DOHH2 (cell line): ENCODE data around the gene STAG1.
"Not testable (repeated sequence)": the region's sequence is repeated elsewhere in the genome, so short reads cannot be mapped to it uniquely, and the experiment has no call there.

ENCODE experiments used
- H3F3A ChIP-seq: fragments of 200-600 bp; sonication (generic), shearing (Covaris generic); 2 replicates; pipeline ENCODE4 v1.6.0; 2016; ENCODE audit warnings: antibody characterized with exemption, mild to moderate bottlenecking; ENCODE audit not compliant: control insufficient read depth, insufficient read depth
- H3K27ac ChIP-seq: fragments of 200-600 bp; sonication (generic); 2 replicates; pipeline ENCODE4 v1.5.1; 2014; ENCODE audit warnings: low read depth, mild to moderate bottlenecking, low read length, moderate library complexity
- H3K27me3 ChIP-seq: fragments of 200-600 bp; sonication (generic); 2 replicates; pipeline ENCODE4 v1.6.1; 2014; ENCODE audit warnings: mild to moderate bottlenecking, low read length, mixed read lengths; ENCODE audit not compliant: control insufficient read depth
- H3K36me3 ChIP-seq: fragments of 200-600 bp; sonication (generic); 2 replicates; pipeline ENCODE4 v1.6.1; 2014; ENCODE audit warnings: mild to moderate bottlenecking, low read length, moderate library complexity, mixed read lengths; ENCODE audit not compliant: control insufficient read depth
- H3K4me1 ChIP-seq: fragments of 200-600 bp; sonication (generic); 2 replicates; pipeline ENCODE4 v1.6.1; 2014; ENCODE audit warnings: mild to moderate bottlenecking, low read length, mixed read lengths; ENCODE audit not compliant: control insufficient read depth
- H3K4me2 ChIP-seq: fragments of 200-600 bp; sonication (generic); 2 replicates; pipeline ENCODE4 v1.6.0; 2014; ENCODE audit warnings: mild to moderate bottlenecking, low read length, moderate library complexity
- H3K4me3 ChIP-seq: fragments of 200-600 bp; sonication (generic); 2 replicates; pipeline ENCODE4 v1.5.1; 2014; ENCODE audit warnings: mild to moderate bottlenecking, low read length, mixed read lengths
- H3K79me2 ChIP-seq: fragments of 200-600 bp; sonication (generic); 2 replicates; pipeline ENCODE4 v1.6.1; 2014; ENCODE audit warnings: mild to moderate bottlenecking, low read length, mixed read lengths; ENCODE audit not compliant: control insufficient read depth
- H3K9me2 ChIP-seq: fragments of 200-600 bp; sonication (generic); replicated peaks from 2 replicates; pipeline ENCODE4 v1.6.1; 2014; ENCODE audit warnings: mild to moderate bottlenecking, low read length, mixed read lengths; ENCODE audit not compliant: control insufficient read depth
- H3K9me3 ChIP-seq: fragments of 200-600 bp; sonication (generic); 2 replicates; pipeline ENCODE4 v1.6.1; 2014; ENCODE audit warnings: antibody characterized with exemption, low read length, mixed read lengths; ENCODE audit not compliant: control insufficient read depth, insufficient read depth
- H4K20me1 ChIP-seq: fragments of 200-600 bp; sonication (generic); 2 replicates; pipeline ENCODE4 v1.6.0; 2014; ENCODE audit warnings: low read depth, mild to moderate bottlenecking, antibody characterized with exemption, low read length, moderate library complexity; ENCODE audit not compliant: control insufficient read depth, insufficient read depth
- EZH2phosphoT487 ChIP-seq: fragments of 200-600 bp; sonication (generic); IDR thresholded peaks from 2 replicates; pipeline ENCODE4 v1.6.1; 2017; ENCODE audit warnings: borderline replicate concordance, mild to moderate bottlenecking, antibody characterized with exemption, low read length, moderate library complexity, mixed read lengths
- TF ChIP-seq, protein P1 (sequence below): fragments of 200-600 bp; sonication (generic); IDR thresholded peaks from one replicate; pipeline ENCODE4 v1.5.1; 2014; ENCODE audit warnings: antibody characterized with exemption, mild to moderate bottlenecking, low read depth, low read length; ENCODE audit not compliant: poor library complexity, severe bottlenecking

STAG1 gene

GRCh38 chr3:136378011-136378410 is 374.2 kb downstream of the STAG1 start:
- TF ChIP-seq, protein P1, sequence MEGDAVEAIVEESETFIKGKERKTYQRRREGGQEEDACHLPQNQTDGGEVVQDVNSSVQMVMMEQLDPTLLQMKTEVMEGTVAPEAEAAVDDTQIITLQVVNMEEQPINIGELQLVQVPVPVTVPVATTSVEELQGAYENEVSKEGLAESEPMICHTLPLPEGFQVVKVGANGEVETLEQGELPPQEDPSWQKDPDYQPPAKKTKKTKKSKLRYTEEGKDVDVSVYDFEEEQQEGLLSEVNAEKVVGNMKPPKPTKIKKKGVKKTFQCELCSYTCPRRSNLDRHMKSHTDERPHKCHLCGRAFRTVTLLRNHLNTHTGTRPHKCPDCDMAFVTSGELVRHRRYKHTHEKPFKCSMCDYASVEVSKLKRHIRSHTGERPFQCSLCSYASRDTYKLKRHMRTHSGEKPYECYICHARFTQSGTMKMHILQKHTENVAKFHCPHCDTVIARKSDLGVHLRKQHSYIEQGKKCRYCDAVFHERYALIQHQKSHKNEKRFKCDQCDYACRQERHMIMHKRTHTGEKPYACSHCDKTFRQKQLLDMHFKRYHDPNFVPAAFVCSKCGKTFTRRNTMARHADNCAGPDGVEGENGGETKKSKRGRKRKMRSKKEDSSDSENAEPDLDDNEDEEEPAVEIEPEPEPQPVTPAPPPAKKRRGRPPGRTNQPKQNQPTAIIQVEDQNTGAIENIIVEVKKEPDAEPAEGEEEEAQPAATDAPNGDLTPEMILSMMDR: no peak
- TF ChIP-seq EZH2phosphoT487: no peak
- no peak overlapping the region for H3K4me2 ChIP-seq
- no peaks in the 10 kb centered on the region for H3F3A ChIP-seq
- no peaks in the 10 kb centered on the region for H3K27me3 ChIP-seq
- H3K4me3 ChIP-seq: no peak overlapping the region
- H3K27ac ChIP-seq: no peak overlapping the region
- no peaks in the 10 kb centered on the region for H3K4me1 ChIP-seq
- no peaks in the 10 kb centered on the region for H3K79me2 ChIP-seq
- peaks cover 13% of the 10 kb centered on the region for H3K36me3 ChIP-seq
- H3K9me2 ChIP-seq: no peaks in the 10 kb centered on the region
- H4K20me1 ChIP-seq: no peaks in the 10 kb centered on the region
- H3K9me3 ChIP-seq: no peaks in the 10 kb centered on the region

DNA sequence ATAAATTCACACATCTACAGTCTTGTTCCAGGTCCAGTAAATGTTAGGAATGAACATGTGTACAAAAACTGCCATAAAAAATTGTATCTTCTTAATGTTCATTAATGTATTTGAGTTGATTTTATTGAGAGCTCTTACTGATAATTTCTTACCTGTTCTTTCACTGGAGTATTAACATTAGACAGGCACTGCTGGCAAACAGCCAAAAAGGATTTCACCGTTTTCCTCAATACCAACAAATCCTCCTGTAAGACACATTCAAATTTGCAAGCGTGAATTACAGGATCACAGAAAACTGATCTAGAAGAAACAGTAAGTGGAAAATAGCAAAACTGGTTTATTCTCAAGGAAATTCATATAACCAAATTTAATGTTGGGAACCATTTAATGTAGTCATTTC is 374.7 kb downstream of the STAG1 start:
- H3K9me3 ChIP-seq: no peaks in the 10 kb centered on the region
- TF ChIP-seq EZH2phosphoT487: no peak
- TF ChIP-seq, protein P1: no peak
- H3F3A ChIP-seq: no peaks in the 10 kb centered on the region
- no peak overlapping the region for H3K27ac ChIP-seq
- no peak overlapping the region for H3K4me2 ChIP-seq
- no peaks in the 10 kb centered on the region for H3K9me2 ChIP-seq
- H3K4me1 ChIP-seq: no peaks in the 10 kb centered on the region
- H3K4me3 ChIP-seq: no peak overlapping the region
- no peaks in the 10 kb centered on the region for H4K20me1 ChIP-seq
- H3K36me3 ChIP-seq: peaks cover 13% of the 10 kb centered on the region
- no peaks in the 10 kb centered on the region for H3K27me3 ChIP-seq
- no peaks in the 10 kb centered on the region for H3K79me2 ChIP-seq

- H4K20me1 ChIP-seq, H3K9me3 ChIP-seq, H3K27ac ChIP-seq, H3F3A ChIP-seq, H3K9me2 ChIP-seq, H3K4me3 ChIP-seq, H3K4me2 ChIP-seq, H3K79me2 ChIP-seq, H3K27me3 ChIP-seq, H3K4me1 ChIP-seq: not testable (repeated sequence)
- peaks cover 13% of the 10 kb centered on the region for H3K36me3 ChIP-seq
Measured at GRCh38 chr3:136375800-136376199, 376.4 kb downstream of the STAG1 start.

- no peaks in the 10 kb centered on the region for H3F3A ChIP-seq
- peaks cover 16% of the 10 kb centered on the region for H3K36me3 ChIP-seq
- H3K27me3 ChIP-seq: no peaks in the 10 kb centered on the region
- H3K9me2 ChIP-seq: no peaks in the 10 kb centered on the region
- no peaks in the 10 kb centered on the region for H3K79me2 ChIP-seq
- no peaks in the 10 kb centered on the region for H4K20me1 ChIP-seq
- peaks cover 11% of the 10 kb centered on the region for H3K4me1 ChIP-seq
- H3K4me2 ChIP-seq: no peak overlapping the region
- H3K27ac ChIP-seq: no peak overlapping the region
- no peak overlapping the region for H3K4me3 ChIP-seq
- no peak for TF ChIP-seq EZH2phosphoT487
- TF ChIP-seq, protein P1: no peak
- H3K9me3 ChIP-seq: no peaks in the 10 kb centered on the region
Measured at GRCh38 chr3:136366289-136366688, 385.9 kb downstream of the STAG1 start.
